Measurements from ENCODE around the gene AMPD1.

AMPD1 gene

DNA sequence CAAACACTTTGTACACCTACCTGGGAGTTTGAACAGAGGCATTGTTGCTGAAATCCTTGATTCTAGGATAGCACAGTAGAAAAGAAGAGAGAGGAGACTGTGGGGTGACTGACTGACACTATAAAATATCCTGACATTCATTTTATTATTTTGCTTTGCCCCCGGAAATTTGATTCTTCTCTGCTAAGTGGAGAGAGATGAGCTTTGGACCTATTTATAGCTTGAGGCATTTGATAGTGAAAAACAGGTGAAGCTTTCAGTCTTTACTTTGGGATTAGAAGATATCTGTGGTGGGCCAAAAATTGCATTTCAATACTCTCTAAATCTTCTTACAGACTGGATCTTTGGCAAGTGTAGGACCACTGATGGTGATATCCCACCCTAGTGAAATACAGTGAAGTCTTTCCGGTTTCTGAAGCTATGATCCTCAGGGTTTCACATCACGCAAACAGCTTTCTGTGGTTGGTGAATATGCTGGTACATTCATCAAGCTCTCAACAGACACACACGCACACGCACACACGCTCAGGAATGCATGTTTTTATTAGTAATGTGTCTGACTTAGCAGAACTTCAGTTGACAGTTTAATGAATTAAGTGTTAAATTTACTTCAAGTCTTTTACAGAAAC lies at the start of gene AMPD1:
Gene AMPD1, minus strand, starts transcription at position 117 of the 629 bp plus-strand sequence. Its CDS starts 75 bp downstream, at position 42.
- DNase-seq: peak; percentile 40

- DNase-seq: no peak
These were observed 46.8 kb upstream of the AMPD1 start for GRCh38 chr1:114741963-114742746.

- no peak for DNase-seq
These were observed 45.0 kb upstream of the AMPD1 start for GRCh38 chr1:114740331-114740730.

GRCh38 chr1:114737314-114737849 lies 42.0 kb upstream of the AMPD1 start:
- DNase-seq: no peak

GRCh38 chr1:114735479-114735878 lies 40.1 kb upstream of the AMPD1 start:
- no peak for DNase-seq

GRCh38 chr1:114729782-114730181 lies 34.4 kb upstream of the AMPD1 start:
- DNase-seq: no peak

- DNase-seq: no peak
These were observed 33.2 kb upstream of the AMPD1 start for GRCh38 chr1:114728553-114728952.

DNA sequence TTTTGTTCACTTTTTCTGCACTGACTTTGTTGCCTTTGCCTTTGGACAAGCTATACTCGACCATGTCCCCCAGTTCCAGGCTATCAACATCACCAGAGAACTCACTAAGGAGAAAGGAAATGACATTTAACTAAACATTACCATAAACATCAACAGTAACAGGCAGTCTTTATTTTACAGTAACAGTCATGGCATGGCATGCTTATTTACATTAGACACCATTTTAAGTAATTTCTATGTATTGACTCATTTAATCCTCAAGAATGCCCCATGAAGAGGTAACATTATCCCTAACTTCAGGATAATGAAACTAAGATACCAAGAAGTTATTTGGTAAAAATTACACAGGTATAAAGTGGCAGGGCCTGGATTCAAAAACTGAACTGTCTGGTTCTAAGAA lies 29.9 kb upstream of the AMPD1 start:
- DNase-seq: no peak

GRCh38 chr1:114723915-114724314 lies 28.6 kb upstream of the AMPD1 start:
- no peak for DNase-seq

GRCh38 chr1:114723457-114723856 lies 28.1 kb upstream of the AMPD1 start:
- DNase-seq: no peak

GRCh38 chr1:114720492-114720891 lies 25.1 kb upstream of the AMPD1 start:
- DNase-seq: no peak

GRCh38 chr1:114719424-114719787 lies 24.1 kb upstream of the AMPD1 start:
- DNase-seq: peak; percentile 26

- peak; percentile 49 for DNase-seq
These were observed 23.5 kb upstream of the AMPD1 start for GRCh38 chr1:114718661-114719423.

DNA sequence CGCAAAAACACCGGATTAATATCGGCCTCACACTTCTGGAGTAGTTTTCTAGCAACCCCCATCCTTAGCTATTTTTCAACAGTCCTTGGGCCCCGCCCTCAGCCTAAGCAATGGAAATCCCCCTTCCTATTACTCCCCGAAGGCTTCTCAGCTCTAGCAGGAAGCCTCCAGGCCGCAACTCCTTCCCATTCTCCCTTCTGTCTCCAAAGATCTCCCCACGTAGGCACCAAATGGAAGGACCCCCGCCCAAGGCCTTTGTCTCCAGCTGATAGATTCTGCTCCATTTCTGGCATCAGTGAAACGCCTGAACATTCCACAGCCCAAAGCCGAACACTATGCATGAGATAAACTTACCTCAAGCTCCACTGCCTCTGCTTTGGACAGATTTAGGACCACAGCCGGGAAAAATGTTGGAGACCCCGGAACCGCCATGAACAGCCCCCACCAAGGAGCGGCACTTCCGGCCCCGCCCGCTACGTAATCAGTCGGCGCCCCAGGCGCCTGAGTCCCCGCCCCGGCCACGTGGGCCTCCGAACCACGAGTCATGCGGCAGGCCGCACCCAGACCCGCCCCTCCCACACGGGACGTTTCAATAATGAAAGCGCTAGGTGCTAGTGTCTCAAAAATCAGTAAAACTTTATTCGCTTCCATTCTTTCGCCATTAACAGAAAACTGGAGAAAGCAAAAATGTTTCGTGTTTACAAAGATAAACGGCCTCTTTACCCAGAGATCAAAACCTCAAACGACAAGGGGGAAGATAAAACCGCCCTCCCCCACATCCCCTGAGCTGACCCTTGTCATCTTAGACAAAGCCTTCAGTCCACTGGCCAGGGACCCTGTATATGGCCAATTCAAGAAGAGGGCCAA lies 21.2 kb upstream of the AMPD1 start, which contains the start of gene NRAS:
Gene NRAS, minus strand, starts transcription at position 468 of the 867 bp plus-strand sequence. CDS start 611 bp downstream, outside the sequence.
- peak; percentile 90 for DNase-seq

DNA sequence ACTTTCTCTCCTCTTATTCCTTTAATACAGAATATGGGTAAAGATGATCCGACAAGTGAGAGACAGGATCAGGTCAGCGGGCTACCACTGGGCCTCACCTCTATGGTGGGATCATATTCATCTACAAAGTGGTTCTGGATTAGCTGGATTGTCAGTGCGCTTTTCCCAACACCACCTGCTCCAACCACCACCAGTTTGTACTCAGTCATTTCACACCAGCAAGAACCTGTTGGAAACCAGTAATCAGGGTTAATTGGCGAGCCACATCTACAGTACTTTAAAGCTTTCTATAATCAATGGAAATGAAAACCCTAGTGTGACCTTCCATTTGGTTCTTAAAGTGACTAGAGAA lies 20.6 kb upstream of the AMPD1 start:
- peak; percentile 4 for DNase-seq

GRCh38 chr1:114712977-114713376 lies 17.6 kb upstream of the AMPD1 start:
- DNase-seq: no peak

GRCh38 chr1:114710360-114710759 lies 15.0 kb upstream of the AMPD1 start:
- no peak for DNase-seq

DNA sequence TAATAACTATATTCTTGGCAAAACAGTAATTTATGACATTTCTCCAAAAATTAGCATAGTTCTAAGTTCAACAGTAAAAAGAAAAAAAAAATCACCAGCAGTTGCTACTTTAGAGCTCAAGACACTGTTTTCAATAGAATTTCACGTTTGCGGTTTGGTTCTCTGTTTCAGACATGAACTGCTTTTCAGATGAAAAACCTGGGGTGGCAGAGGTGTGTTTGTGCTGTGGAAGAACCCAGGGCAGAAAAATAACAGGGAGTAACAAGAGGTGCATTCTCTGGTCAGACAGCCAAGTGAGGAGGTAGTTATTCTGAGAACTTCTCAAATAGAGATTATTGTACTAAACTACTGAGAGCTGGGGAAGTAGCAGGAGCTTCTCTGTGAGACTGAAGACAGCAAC lies 12.3 kb upstream of the AMPD1 start:
- DNase-seq: no peak

GRCh38 chr1:114703242-114703641 lies 7.9 kb upstream of the AMPD1 start:
- DNase-seq: no peak

DNA sequence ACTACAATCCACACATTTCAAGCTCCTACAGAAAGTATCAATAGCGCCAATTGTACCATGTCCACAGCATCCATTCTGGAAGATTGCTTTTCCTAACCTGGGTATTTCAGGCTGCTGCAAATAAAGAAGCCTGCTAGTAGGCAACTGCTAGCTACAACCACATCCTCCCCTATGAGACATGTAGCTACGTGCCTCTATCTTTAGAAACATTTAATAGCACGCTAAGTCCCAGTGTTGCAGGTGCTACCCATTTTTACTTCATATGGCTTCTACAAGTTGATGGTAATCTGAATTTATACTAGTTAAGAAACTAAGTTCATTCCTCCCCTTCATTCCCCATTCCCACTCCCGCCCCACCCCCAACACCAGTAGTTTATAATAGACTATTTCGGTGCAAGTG lies 7.4 kb upstream of the AMPD1 start:
- DNase-seq: no peak

DNA sequence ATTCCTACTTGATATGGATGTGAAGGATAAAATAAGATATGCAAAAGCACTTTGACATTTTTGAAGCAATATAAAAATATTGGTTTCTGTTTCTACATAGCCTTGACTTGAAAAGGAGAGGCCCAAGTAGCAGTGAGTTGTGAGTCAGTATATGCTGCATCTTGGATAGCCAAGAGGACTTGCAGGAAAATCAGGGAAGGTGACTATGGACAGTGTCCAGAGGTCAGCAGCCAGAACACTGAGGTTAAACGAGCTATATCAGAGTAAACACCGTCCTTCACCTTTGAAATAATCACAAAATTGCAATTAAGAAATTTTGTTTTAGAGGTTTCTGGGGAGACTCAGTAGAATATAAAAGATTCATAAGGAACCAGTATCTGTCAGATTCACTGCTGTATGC lies 6.6 kb upstream of the AMPD1 start:
- DNase-seq: no peak

DNA sequence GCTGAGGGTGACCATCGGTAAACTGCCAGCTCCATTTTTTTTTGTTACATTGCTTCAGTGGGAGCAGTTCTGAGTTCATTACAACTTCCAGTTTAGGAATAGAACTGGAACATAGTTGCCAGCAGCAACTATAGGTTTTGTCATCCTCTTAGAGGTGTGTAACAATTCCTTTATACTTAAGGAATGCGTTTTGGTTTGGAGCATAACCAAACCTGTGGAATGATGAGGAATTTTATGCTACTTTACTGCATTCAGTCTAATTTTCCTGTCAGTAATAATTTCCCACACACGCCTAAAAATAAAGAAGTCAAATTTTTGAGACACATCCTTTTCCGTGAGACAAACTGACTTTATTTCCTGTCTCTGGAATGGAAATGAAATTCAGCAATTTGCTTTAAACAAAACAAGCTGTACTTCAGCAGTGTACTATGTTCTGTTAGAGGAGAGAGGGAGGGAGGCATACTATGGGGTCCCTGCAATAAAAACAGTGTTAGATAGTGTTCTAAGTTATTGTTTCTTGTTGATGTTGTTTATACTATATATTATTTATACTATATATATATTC lies 4.8 kb upstream of the AMPD1 start:
- no peak for DNase-seq
